ENCODE measurements around the gene PCA3. TPM values are rescaled to one million over a fixed set of nuclear protein-coding genes. Genes with fewer than 3 reads are reported as not detected.

The PCA3 gene
- total RNA-seq (2022) (not detected in 2 replicates), Bru-seq, nascent RNA (percentile 10 among the genes with signal in this experiment), BruChase-seq, experiment 1, labeled RNA remaining after a 2-hour chase (percentile 8 among the genes with signal in this experiment), BruChase-seq, experiment 2, labeled RNA remaining after a 6-hour chase (percentile 6 among the genes with signal in this experiment)
- long read RNA-seq: 0 reads

DNA sequence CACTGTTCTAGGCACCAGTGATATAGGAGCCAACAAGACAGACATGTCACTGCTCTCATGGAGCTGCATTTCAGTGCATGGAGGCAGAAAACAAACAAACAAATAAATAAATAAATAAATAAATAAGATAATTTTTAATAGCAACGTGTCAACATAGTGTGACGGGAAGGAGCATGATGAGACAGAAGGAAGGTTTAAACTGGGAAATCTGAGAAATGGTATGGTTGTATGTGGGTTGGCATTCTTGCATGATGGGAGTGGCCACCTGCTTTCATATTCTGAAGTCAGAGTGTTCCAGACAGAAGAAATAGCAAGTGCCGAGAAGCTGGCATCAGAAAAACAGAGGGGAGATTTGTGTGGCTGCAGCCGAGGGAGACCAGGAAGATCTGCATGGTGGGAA is at the start of gene PCA3:
TSS of gene PCA3 (plus strand) at position 301 of the 400 bp plus-strand sequence.
- no TSS peak for BruUV-seq (replicated peaks)
- no peak within 1 kb of the TSS for H3K4me3 ChIP-seq (ENCODE audit: low read depth, low read length)
- TF ChIP-seq, protein P1, sequence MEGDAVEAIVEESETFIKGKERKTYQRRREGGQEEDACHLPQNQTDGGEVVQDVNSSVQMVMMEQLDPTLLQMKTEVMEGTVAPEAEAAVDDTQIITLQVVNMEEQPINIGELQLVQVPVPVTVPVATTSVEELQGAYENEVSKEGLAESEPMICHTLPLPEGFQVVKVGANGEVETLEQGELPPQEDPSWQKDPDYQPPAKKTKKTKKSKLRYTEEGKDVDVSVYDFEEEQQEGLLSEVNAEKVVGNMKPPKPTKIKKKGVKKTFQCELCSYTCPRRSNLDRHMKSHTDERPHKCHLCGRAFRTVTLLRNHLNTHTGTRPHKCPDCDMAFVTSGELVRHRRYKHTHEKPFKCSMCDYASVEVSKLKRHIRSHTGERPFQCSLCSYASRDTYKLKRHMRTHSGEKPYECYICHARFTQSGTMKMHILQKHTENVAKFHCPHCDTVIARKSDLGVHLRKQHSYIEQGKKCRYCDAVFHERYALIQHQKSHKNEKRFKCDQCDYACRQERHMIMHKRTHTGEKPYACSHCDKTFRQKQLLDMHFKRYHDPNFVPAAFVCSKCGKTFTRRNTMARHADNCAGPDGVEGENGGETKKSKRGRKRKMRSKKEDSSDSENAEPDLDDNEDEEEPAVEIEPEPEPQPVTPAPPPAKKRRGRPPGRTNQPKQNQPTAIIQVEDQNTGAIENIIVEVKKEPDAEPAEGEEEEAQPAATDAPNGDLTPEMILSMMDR (IDR thresholded peaks at IDR 0.05; ENCODE audit: insufficient read depth in 1 of 2, low read depth in 1 of 2, low read length in 1 of 2, severe bottlenecking in 1 of 2, unreplicated experiment in 1 of 2): no peak
- no peaks in the 10 kb centered on the region for H3K36me3 Mint-ChIP-seq (ENCODE audit: insufficient read depth, unreplicated experiment)
- no peaks in the 10 kb centered on the region for H3K27me3 ChIP-seq (replicated peaks; ENCODE audit: control insufficient read depth, insufficient read depth, low read length)
- no peak within 1 kb of the TSS for H3K4me3 Mint-ChIP-seq (ENCODE audit: unreplicated experiment)
- no peak within 1 kb of the TSS for H3K27ac Mint-ChIP-seq (ENCODE audit: unreplicated experiment)
- CTCF ChIA-PET: no interaction called here
- no peaks in the 10 kb centered on the region for H3K4me1 ChIP-seq
- no peaks in the 10 kb centered on the region for H3K9me3 Mint-ChIP-seq (ENCODE audit: unreplicated experiment)
- H3K27me3 Mint-ChIP-seq (ENCODE audit: insufficient read depth, unreplicated experiment): no peaks in the 10 kb centered on the region
- POLR2A ChIA-PET: no interaction called here
- intact Hi-C loops (cut with micrococcal nuclease; ENCODE audit: unreplicated experiment): loop anchor here (5.0 kb wide), 1 partner anchor 38 kb away; no protein-coding TSS in a partner anchor
- H3K9me3 ChIP-seq: no peaks in the 10 kb centered on the region
- peaks cover 5% of the 10 kb centered on the region for H3K4me1 Mint-ChIP-seq (ENCODE audit: low read depth, unreplicated experiment)
- no peaks in the 10 kb centered on the region for H3K36me3 ChIP-seq (ENCODE audit: control insufficient read depth, insufficient read depth, low read length)
- DNase-seq: no peak

DNA sequence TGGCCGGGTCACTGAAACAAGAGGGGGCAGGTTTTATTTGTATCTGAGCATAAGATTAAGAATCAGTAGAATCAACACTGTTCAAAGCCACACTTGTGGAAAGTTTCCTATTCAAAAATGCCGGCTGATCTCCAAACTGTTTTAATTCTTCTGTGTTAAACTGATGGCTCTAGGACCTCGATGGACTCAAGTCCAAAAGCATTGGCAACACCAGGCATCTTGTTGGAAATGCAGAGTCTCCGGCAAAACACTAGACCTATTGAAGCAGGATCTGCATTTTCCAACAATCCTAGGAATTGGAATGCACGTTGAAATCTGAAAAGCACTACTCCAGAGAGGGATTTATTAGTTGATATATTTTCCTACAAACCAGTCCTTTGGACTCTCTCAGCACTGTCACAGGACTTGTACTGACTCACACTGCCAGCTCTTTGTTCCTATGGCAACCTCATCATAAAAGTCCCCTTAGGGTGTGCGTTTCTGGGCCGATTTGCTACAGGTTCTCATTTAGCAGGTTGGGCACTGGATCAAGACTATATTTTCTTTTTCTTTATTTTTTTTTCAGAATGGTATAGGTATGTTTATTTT is 48.1 kb upstream of the PCA3 start:
- Mint-ChIP-seq H3K27me3 (ENCODE audit: insufficient read depth, unreplicated experiment) (no peaks in the 10 kb centered on the region), H3K4me3 (ENCODE audit: unreplicated experiment) (no peak overlapping the region), H3K4me1 (ENCODE audit: low read depth, unreplicated experiment) (peaks cover 5% of the 10 kb centered on the region), H3K27ac (ENCODE audit: unreplicated experiment) (no peak overlapping the region), H3K36me3 (ENCODE audit: insufficient read depth, unreplicated experiment) (no peaks in the 10 kb centered on the region), H3K9me3 (ENCODE audit: unreplicated experiment) (no peaks in the 10 kb centered on the region)
- no peaks in the 10 kb centered on the region for H3K36me3 ChIP-seq (ENCODE audit: control insufficient read depth, insufficient read depth, low read length)
- no TSS peak for BruUV-seq (replicated peaks)
- POLR2A ChIA-PET: no interaction called here
- CTCF ChIA-PET: no interaction called here
- H3K4me1 ChIP-seq: no peaks in the 10 kb centered on the region
- intact Hi-C loops (cut with micrococcal nuclease; ENCODE audit: unreplicated experiment): no loop called here
- DNase-seq: no peak
- no peaks in the 10 kb centered on the region for H3K9me3 ChIP-seq
- TF ChIP-seq, protein P1 (IDR thresholded peaks at IDR 0.05; ENCODE audit: insufficient read depth in 1 of 2, low read depth in 1 of 2, low read length in 1 of 2, severe bottlenecking in 1 of 2, unreplicated experiment in 1 of 2): no peak
- no peaks in the 10 kb centered on the region for H3K27me3 ChIP-seq (replicated peaks; ENCODE audit: control insufficient read depth, insufficient read depth, low read length)
- H3K4me3 ChIP-seq (ENCODE audit: low read depth, low read length): no peak overlapping the region

DNA sequence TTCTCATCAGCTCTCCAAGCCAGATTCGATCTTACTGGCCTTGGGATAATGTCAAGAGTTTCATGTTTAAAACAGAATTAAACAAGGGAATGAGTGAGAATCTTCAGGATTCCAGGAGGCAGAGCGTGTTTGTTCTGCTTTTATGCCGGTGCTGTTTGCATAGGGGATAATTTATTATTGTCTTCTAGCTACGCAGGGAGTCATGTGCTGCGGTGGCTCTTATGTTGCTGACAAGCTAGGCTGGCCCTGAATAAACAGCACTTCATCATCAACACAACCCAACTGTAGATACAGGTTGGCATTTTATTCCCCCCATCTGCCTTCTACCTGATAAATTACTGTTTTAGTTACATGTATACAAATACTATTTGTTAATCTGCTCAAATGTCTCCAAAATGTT is 47.1 kb upstream of the PCA3 start:
- H3K36me3 ChIP-seq (ENCODE audit: control insufficient read depth, insufficient read depth, low read length): no peaks in the 10 kb centered on the region
- no peak for DNase-seq
- H3K9me3 ChIP-seq: no peaks in the 10 kb centered on the region
- H3K4me3 ChIP-seq (ENCODE audit: low read depth, low read length): no peak overlapping the region
- no peaks in the 10 kb centered on the region for H3K27me3 ChIP-seq (replicated peaks; ENCODE audit: control insufficient read depth, insufficient read depth, low read length)
- no peaks in the 10 kb centered on the region for H3K9me3 Mint-ChIP-seq (ENCODE audit: unreplicated experiment)
- no peak overlapping the region for H3K27ac Mint-ChIP-seq (ENCODE audit: unreplicated experiment)
- H3K4me3 Mint-ChIP-seq (ENCODE audit: unreplicated experiment): no peak overlapping the region
- H3K27me3 Mint-ChIP-seq (ENCODE audit: insufficient read depth, unreplicated experiment): no peaks in the 10 kb centered on the region
- intact Hi-C loops (cut with micrococcal nuclease; ENCODE audit: unreplicated experiment): no loop called here
- POLR2A ChIA-PET: no interaction called here
- peaks cover 5% of the 10 kb centered on the region for H3K4me1 Mint-ChIP-seq (ENCODE audit: low read depth, unreplicated experiment)
- BruUV-seq (replicated peaks): no TSS peak
- H3K4me1 ChIP-seq: no peaks in the 10 kb centered on the region
- no peaks in the 10 kb centered on the region for H3K36me3 Mint-ChIP-seq (ENCODE audit: insufficient read depth, unreplicated experiment)
- TF ChIP-seq, protein P1 (IDR thresholded peaks at IDR 0.05; ENCODE audit: insufficient read depth in 1 of 2, low read depth in 1 of 2, low read length in 1 of 2, severe bottlenecking in 1 of 2, unreplicated experiment in 1 of 2): no peak
- CTCF ChIA-PET: no interaction called here

All from Caco-2 (cell line).